Measurements from ENCODE around the gene PALLD. TPM values are rescaled to one million over a fixed set of nuclear protein-coding genes. Genes with fewer than 3 reads are reported as not detected.

PALLD gene
- total RNA-seq, 1 experiment from 2014 or later: 26.7 TPM

- TF ChIP-seq EZH2phosphoT487 (IDR thresholded peaks at IDR 0.05; ENCODE audit: borderline replicate concordance, low read length) (no peak), EZH2 (IDR thresholded peaks at IDR 0.05; ENCODE audit: low read length, unreplicated experiment) (no peak)
- TF ChIP-seq, protein P1, sequence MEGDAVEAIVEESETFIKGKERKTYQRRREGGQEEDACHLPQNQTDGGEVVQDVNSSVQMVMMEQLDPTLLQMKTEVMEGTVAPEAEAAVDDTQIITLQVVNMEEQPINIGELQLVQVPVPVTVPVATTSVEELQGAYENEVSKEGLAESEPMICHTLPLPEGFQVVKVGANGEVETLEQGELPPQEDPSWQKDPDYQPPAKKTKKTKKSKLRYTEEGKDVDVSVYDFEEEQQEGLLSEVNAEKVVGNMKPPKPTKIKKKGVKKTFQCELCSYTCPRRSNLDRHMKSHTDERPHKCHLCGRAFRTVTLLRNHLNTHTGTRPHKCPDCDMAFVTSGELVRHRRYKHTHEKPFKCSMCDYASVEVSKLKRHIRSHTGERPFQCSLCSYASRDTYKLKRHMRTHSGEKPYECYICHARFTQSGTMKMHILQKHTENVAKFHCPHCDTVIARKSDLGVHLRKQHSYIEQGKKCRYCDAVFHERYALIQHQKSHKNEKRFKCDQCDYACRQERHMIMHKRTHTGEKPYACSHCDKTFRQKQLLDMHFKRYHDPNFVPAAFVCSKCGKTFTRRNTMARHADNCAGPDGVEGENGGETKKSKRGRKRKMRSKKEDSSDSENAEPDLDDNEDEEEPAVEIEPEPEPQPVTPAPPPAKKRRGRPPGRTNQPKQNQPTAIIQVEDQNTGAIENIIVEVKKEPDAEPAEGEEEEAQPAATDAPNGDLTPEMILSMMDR (conservative IDR thresholded peaks at IDR 0.05; ENCODE audit: low read depth, low read length): no peak
- peaks cover 28% of the 10 kb centered on the region for H3K4me1 ChIP-seq (ENCODE audit: insufficient read depth, low read length)
- H4K20me1 ChIP-seq (ENCODE audit: low read length): no peaks in the 10 kb centered on the region
- H3K9ac ChIP-seq (ENCODE audit: low read length): no peak overlapping the region
- no peaks in the 10 kb centered on the region for H3K9me3 ChIP-seq (ENCODE audit: low read length)
- ChIA-PET CTCF (interaction anchor here (0.7 kb wide), 1 partner anchor 102 kb away, joined by 3 read pairs; no protein-coding TSS in a partner anchor), POLR2A (ENCODE audit: unreplicated experiment) (no interaction called here)
- DNase-seq (peak; percentile 57), ATAC-seq (peak; percentile 77)
- BruUV-seq (replicated peaks): no TSS peak
- intact Hi-C loops (cut with micrococcal nuclease): loop anchor here (10.0 kb wide), 2 partner anchors 59 to 141 kb away; no protein-coding TSS in a partner anchor
- peak overlapping the region; percentile 52 for H3K4me2 ChIP-seq (ENCODE audit: low read length)
- H3K36me3 ChIP-seq (ENCODE audit: low read depth, low read length): peaks cover 4% of the 10 kb centered on the region; the same call in 1 of the 2 replicates
- no peaks in the 10 kb centered on the region for H3K27me3 ChIP-seq (ENCODE audit: low read length)
- no peak overlapping the region; the same call in 1 of the 2 replicates for H3K4me3 ChIP-seq (ENCODE audit: low read length)
- no peak overlapping the region for H2AFZ ChIP-seq (ENCODE audit: low read length)
- no peaks in the 10 kb centered on the region for H3F3A ChIP-seq (ENCODE audit: low read length, unreplicated experiment)
- no peaks in the 10 kb centered on the region for H3K9me2 ChIP-seq (replicated peaks; ENCODE audit: low read length)
- no peaks in the 10 kb centered on the region for H3K79me2 ChIP-seq (ENCODE audit: low read length)
- peak overlapping the region; percentile 33 for H3K27ac ChIP-seq (ENCODE audit: low read length)
These were observed 197.1 kb downstream of the PALLD start for GRCh38 chr4:168693750-168694490.

GRCh38 chr4:168694667-168695066, 197.8 kb downstream of the PALLD start:
- H3K9ac ChIP-seq (ENCODE audit: low read length): no peak overlapping the region
- H3K4me2 ChIP-seq (ENCODE audit: low read length): peak overlapping the region; percentile 52
- DNase-seq (peak; percentile 58), ATAC-seq (no peak)
- no TSS peak for BruUV-seq (replicated peaks)
- TF ChIP-seq, protein P1 (conservative IDR thresholded peaks at IDR 0.05; ENCODE audit: low read depth, low read length): no peak
- TF ChIP-seq EZH2phosphoT487 (IDR thresholded peaks at IDR 0.05; ENCODE audit: borderline replicate concordance, low read length) (no peak), EZH2 (IDR thresholded peaks at IDR 0.05; ENCODE audit: low read length, unreplicated experiment) (no peak)
- no peaks in the 10 kb centered on the region for H3K9me3 ChIP-seq (ENCODE audit: low read length)
- H3K36me3 ChIP-seq (ENCODE audit: low read depth, low read length): peaks cover 4% of the 10 kb centered on the region; the same call in 1 of the 2 replicates
- H3F3A ChIP-seq (ENCODE audit: low read length, unreplicated experiment): no peaks in the 10 kb centered on the region
- intact Hi-C loops (cut with micrococcal nuclease): loop anchor here (5.0 to 10.0 kb wide), 3 partner anchors 60 to 140 kb away; no protein-coding TSS in a partner anchor
- no peaks in the 10 kb centered on the region for H3K9me2 ChIP-seq (replicated peaks; ENCODE audit: low read length)
- CTCF ChIA-PET: no interaction called here
- H2AFZ ChIP-seq (ENCODE audit: low read length): no peak overlapping the region
- H4K20me1 ChIP-seq (ENCODE audit: low read length): no peaks in the 10 kb centered on the region
- no peaks in the 10 kb centered on the region for H3K79me2 ChIP-seq (ENCODE audit: low read length)
- POLR2A ChIA-PET (ENCODE audit: unreplicated experiment): no interaction called here
- H3K27ac ChIP-seq (ENCODE audit: low read length): peak overlapping the region; percentile 33
- H3K4me1 ChIP-seq (ENCODE audit: insufficient read depth, low read length): peaks cover 34% of the 10 kb centered on the region
- no peaks in the 10 kb centered on the region for H3K27me3 ChIP-seq (ENCODE audit: low read length)
- H3K4me3 ChIP-seq (ENCODE audit: low read length): no peak overlapping the region

DNA sequence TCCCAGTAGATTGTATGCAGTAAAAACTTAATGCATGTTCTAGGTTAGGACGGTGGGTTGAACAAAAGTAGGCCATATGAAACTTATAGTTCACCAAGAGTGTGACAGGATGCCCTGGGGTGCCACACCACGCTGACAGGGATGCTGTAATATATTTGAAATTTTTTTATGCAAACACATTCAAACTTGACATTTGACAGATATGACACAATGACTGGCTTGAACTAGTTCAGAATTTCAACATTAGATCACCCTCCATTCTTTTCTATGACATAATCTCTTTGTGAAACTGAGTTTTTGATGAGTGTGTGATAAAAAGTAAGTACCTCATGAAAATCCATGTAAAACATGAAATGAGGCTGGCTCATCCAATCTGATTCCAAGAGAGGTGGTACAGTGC, 198.4 kb downstream of the PALLD start:
- Histone ChIP-seq H4K20me1 (ENCODE audit: low read length) (no peaks in the 10 kb centered on the region), H2AFZ (ENCODE audit: low read length) (no peak overlapping the region), H3K9me3 (ENCODE audit: low read length) (no peaks in the 10 kb centered on the region), H3K36me3 (ENCODE audit: low read depth, low read length) (peaks cover 4% of the 10 kb centered on the region; the same call in 1 of the 2 replicates), H3K27ac (ENCODE audit: low read length) (peak overlapping the region; percentile 33; the same call in 1 of the 2 replicates), H3K4me3 (ENCODE audit: low read length) (no peak overlapping the region), H3K27me3 (ENCODE audit: low read length) (no peaks in the 10 kb centered on the region), H3K9me2 (replicated peaks; ENCODE audit: low read length) (no peaks in the 10 kb centered on the region), H3F3A (ENCODE audit: low read length, unreplicated experiment) (no peaks in the 10 kb centered on the region), H3K4me2 (ENCODE audit: low read length) (peak overlapping the region; percentile 52; the same call in 1 of the 2 replicates), H3K79me2 (ENCODE audit: low read length) (no peaks in the 10 kb centered on the region), H3K9ac (ENCODE audit: low read length) (no peak overlapping the region), H3K4me1 (ENCODE audit: insufficient read depth, low read length) (peaks cover 38% of the 10 kb centered on the region)
- BruUV-seq (replicated peaks): no TSS peak
- no peak for ATAC-seq
- no peak for DNase-seq
- CTCF ChIA-PET: no interaction called here
- POLR2A ChIA-PET (ENCODE audit: unreplicated experiment): interaction anchor here (0.7 kb wide), 1 partner anchor 55 kb away, joined by 3 read pairs; no protein-coding TSS in a partner anchor
- intact Hi-C loops (cut with micrococcal nuclease): loop anchor here (5.0 to 10.0 kb wide), 3 partner anchors 60 to 140 kb away; no protein-coding TSS in a partner anchor
- TF ChIP-seq, protein P1 (conservative IDR thresholded peaks at IDR 0.05; ENCODE audit: low read depth, low read length): no peak
- TF ChIP-seq EZH2phosphoT487 (IDR thresholded peaks at IDR 0.05; ENCODE audit: borderline replicate concordance, low read length) (no peak), EZH2 (IDR thresholded peaks at IDR 0.05; ENCODE audit: low read length, unreplicated experiment) (no peak)
